Sigmoid colon (tissue), 4 donors: ENCODE measurements around the gene BOLA2B.
A peak's percentile ranks its signal among the peaks of the same experiment; 100 is the strongest.

Experiments
- CTCF ChIP-seq, 4 experiments: fragments of 450-650 bp in 3 of 4; fragments of 200-600 bp in 1 of 4; IDR thresholded peaks; one replicate each; pipeline ENCODE4 v1.5.1; 2016 to 2019; ENCODE audit warnings: antibody characterized with exemption in 4 of 4, mild to moderate bottlenecking in 3 of 4, moderate library complexity in 2 of 4
- EP300 ChIP-seq, 4 donors: sonication (generic); formaldehyde crosslinking; IDR thresholded peaks; one replicate each; pipeline ENCODE4 v1.6.1; 2017; ENCODE audit warnings: antibody characterized with exemption in 4 of 4
- POLR2A ChIP-seq, 2 donors: fragments of 450-650 bp; IDR thresholded peaks; one replicate each; pipeline ENCODE4 v1.6.1; 2016; ENCODE audit warnings: antibody characterized with exemption in 2 of 2, mild to moderate bottlenecking in 2 of 2, moderate library complexity in 2 of 2
- POLR2AphosphoS5 ChIP-seq, 4 donors: sonication (generic); formaldehyde crosslinking; IDR thresholded peaks; one replicate each; pipeline ENCODE4 v1.6.1; 2017; ENCODE audit warnings: antibody characterized with exemption in 4 of 4

GRCh38 chr16:30183233-30184095, 10.0 kb downstream of the BOLA2B start, which contains the start of gene CORO1A:
- peak in 1 of 2 donors; percentile 23 for TF ChIP-seq POLR2A (IDR thresholded peaks at IDR 0.05)
- no peak for TF ChIP-seq CTCF (IDR thresholded peaks at IDR 0.05)
- peak in 3 of 4 donors; percentile 52 to 80 (median 75) for TF ChIP-seq POLR2AphosphoS5 (IDR thresholded peaks at IDR 0.05)
- TF ChIP-seq EP300 (IDR thresholded peaks at IDR 0.05), result no peak
